ENCODE results near the gene SKAP2. TPM values are rescaled to one million over a fixed set of nuclear protein-coding genes. Genes with fewer than 3 reads are reported as not detected.

The SKAP2 gene
- total RNA-seq, 1 experiment from 2014 or later, result 0.56 TPM

DNA sequence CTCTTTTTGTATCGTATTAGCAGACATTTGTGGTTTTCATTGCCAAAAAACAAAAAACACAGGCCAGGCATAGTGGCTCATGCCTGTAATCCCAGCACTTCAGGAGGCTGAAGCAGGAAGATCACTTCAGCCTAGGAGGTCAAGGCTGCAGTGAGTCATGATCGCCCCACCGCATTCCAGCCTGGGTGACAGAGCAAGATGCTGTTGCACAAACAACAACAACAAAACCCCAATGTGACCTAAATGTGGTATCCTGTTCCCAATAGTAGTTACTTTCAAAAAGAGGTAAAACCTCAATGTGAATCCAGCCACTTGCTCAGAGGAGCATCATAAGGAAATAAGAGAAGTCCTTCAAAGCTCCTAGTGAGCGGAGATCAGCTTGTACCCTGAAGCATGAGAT lies 45.8 kb upstream of the SKAP2 start:
- ChIA-PET CTCF (no interaction called here), POLR2A (ENCODE audit: low non-redundant PET) (no interaction called here)
- Histone ChIP-seq H3K4me3 (ENCODE audit: low read depth, low read length, poor library complexity, severe bottlenecking) (no peak overlapping the region), H3K9me3 (ENCODE audit: low read depth, low read length, poor library complexity, severe bottlenecking) (no peaks in the 10 kb centered on the region), H3K4me1 (ENCODE audit: insufficient read depth, low read length, poor library complexity, severe bottlenecking) (no peaks in the 10 kb centered on the region), H3K36me3 (ENCODE audit: insufficient read depth, low read length, poor library complexity, severe bottlenecking) (no peaks in the 10 kb centered on the region), H3K27me3 (replicated peaks; ENCODE audit: insufficient read depth, low read depth, low read length, poor library complexity) (peaks cover 8% of the 10 kb centered on the region), H3K27ac (ENCODE audit: low read depth, low read length, poor library complexity, severe bottlenecking) (no peak overlapping the region)
- no TSS peak for BruUV-seq (replicated peaks)
- intact Hi-C loops (cut with micrococcal nuclease; ENCODE audit: unreplicated experiment), result no loop called here
- TF ChIP-seq, protein P1, sequence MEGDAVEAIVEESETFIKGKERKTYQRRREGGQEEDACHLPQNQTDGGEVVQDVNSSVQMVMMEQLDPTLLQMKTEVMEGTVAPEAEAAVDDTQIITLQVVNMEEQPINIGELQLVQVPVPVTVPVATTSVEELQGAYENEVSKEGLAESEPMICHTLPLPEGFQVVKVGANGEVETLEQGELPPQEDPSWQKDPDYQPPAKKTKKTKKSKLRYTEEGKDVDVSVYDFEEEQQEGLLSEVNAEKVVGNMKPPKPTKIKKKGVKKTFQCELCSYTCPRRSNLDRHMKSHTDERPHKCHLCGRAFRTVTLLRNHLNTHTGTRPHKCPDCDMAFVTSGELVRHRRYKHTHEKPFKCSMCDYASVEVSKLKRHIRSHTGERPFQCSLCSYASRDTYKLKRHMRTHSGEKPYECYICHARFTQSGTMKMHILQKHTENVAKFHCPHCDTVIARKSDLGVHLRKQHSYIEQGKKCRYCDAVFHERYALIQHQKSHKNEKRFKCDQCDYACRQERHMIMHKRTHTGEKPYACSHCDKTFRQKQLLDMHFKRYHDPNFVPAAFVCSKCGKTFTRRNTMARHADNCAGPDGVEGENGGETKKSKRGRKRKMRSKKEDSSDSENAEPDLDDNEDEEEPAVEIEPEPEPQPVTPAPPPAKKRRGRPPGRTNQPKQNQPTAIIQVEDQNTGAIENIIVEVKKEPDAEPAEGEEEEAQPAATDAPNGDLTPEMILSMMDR (conservative IDR thresholded peaks at IDR 0.05; ENCODE audit: low read depth, low read length), result no peak
- no peak for TF ChIP-seq EZH2 (IDR thresholded peaks at IDR 0.05; ENCODE audit: borderline replicate concordance, low read depth, low read length, poor library complexity, severe bottlenecking)
- no peak for DNase-seq (ENCODE audit: low spot score)

DNA sequence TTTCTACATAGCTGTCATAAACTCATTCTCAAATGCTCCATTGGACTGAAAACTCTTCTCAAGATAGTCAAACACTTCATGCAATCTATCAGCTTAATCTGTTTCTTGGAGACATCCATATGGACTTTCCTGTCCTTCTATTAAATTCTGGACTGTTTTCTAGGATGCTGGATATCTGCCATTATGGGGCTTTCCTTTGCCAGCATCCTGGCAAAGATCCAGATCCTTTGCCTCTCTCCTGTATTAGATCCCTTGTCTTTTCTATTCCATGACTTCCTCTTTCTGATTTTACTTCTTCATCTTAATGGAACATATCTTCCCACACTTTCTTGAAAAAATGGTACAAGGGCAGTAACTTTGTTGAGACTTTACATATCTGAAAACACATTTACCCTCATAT lies 35.9 kb upstream of the SKAP2 start:
- Histone ChIP-seq H3K27me3 (replicated peaks; ENCODE audit: insufficient read depth, low read depth, low read length, poor library complexity) (peaks cover 3% of the 10 kb centered on the region), H3K4me1 (ENCODE audit: insufficient read depth, low read length, poor library complexity, severe bottlenecking) (no peaks in the 10 kb centered on the region), H3K36me3 (ENCODE audit: insufficient read depth, low read length, poor library complexity, severe bottlenecking) (no peaks in the 10 kb centered on the region), H3K9me3 (ENCODE audit: low read depth, low read length, poor library complexity, severe bottlenecking) (no peaks in the 10 kb centered on the region), H3K4me3 (ENCODE audit: low read depth, low read length, poor library complexity, severe bottlenecking) (no peak overlapping the region), H3K27ac (ENCODE audit: low read depth, low read length, poor library complexity, severe bottlenecking) (no peak overlapping the region)
- ChIA-PET CTCF (interaction anchor here (0.7 kb wide), 1 partner anchor 11 kb away, joined by 4 read pairs; no protein-coding TSS in a partner anchor), POLR2A (ENCODE audit: low non-redundant PET) (no interaction called here)
- intact Hi-C loops (cut with micrococcal nuclease; ENCODE audit: unreplicated experiment), result no loop called here
- TF ChIP-seq EZH2 (IDR thresholded peaks at IDR 0.05; ENCODE audit: borderline replicate concordance, low read depth, low read length, poor library complexity, severe bottlenecking), result no peak
- BruUV-seq (replicated peaks), result no TSS peak
- no peak for DNase-seq (ENCODE audit: low spot score)

DNA sequence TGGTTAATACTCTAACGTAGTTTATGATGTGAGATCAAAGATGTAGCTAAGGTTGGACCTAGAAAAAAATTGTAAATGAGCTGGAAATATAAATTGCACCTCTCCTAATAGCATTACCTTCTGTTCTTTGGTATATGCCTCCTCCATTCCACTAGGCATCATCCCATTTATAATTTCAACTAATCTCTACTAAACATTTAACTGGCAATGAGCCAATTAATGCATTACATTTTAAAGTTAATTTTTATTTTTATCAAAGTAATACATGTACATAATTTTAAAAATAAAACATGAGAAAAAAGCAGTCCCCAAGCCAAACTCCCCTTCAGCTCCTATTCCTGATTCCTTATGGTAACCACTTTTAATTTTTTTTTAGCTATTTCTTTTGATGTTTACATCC lies 35.1 kb upstream of the SKAP2 start:
- H3K4me3 ChIP-seq (ENCODE audit: low read depth, low read length, poor library complexity, severe bottlenecking), result no peak overlapping the region
- no peak overlapping the region for H3K27ac ChIP-seq (ENCODE audit: low read depth, low read length, poor library complexity, severe bottlenecking)
- H3K4me1 ChIP-seq (ENCODE audit: insufficient read depth, low read length, poor library complexity, severe bottlenecking), result no peaks in the 10 kb centered on the region
- TF ChIP-seq EZH2 (IDR thresholded peaks at IDR 0.05; ENCODE audit: borderline replicate concordance, low read depth, low read length, poor library complexity, severe bottlenecking), result no peak
- TF ChIP-seq, protein P1 (conservative IDR thresholded peaks at IDR 0.05; ENCODE audit: low read depth, low read length), result no peak
- ChIA-PET CTCF (no interaction called here), POLR2A (ENCODE audit: low non-redundant PET) (no interaction called here)
- H3K36me3 ChIP-seq (ENCODE audit: insufficient read depth, low read length, poor library complexity, severe bottlenecking), result no peaks in the 10 kb centered on the region
- no peaks in the 10 kb centered on the region for H3K9me3 ChIP-seq (ENCODE audit: low read depth, low read length, poor library complexity, severe bottlenecking)
- DNase-seq (ENCODE audit: low spot score), result no peak
- H3K27me3 ChIP-seq (replicated peaks; ENCODE audit: insufficient read depth, low read depth, low read length, poor library complexity), result peaks cover 3% of the 10 kb centered on the region
- no TSS peak for BruUV-seq (replicated peaks)
- intact Hi-C loops (cut with micrococcal nuclease; ENCODE audit: unreplicated experiment), result no loop called here

DNA sequence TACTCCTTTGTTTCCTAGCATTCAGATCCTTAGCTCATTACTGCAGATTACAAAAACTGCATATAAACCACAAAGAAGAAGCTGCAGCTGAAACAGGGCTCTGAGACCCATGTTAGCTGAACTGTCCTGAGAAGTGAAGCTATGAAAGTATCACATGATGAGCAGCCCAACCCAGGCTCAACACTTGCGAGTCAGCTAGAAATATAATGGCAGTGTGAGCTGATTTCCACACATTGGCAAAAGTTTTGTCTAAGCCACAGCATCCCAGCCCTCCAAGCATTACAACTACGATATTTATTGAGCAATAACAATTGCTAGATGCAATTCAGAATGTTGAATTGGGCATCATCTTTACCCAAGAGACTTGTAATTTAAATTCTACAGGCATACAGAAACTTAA lies 34.5 kb upstream of the SKAP2 start:
- ChIA-PET CTCF (no interaction called here), POLR2A (ENCODE audit: low non-redundant PET) (no interaction called here)
- BruUV-seq (replicated peaks), result no TSS peak
- Histone ChIP-seq H3K36me3 (ENCODE audit: insufficient read depth, low read length, poor library complexity, severe bottlenecking) (no peaks in the 10 kb centered on the region), H3K27ac (ENCODE audit: low read depth, low read length, poor library complexity, severe bottlenecking) (no peak overlapping the region), H3K27me3 (replicated peaks; ENCODE audit: insufficient read depth, low read depth, low read length, poor library complexity) (peaks cover 3% of the 10 kb centered on the region), H3K4me1 (ENCODE audit: insufficient read depth, low read length, poor library complexity, severe bottlenecking) (no peaks in the 10 kb centered on the region), H3K4me3 (ENCODE audit: low read depth, low read length, poor library complexity, severe bottlenecking) (no peak overlapping the region), H3K9me3 (ENCODE audit: low read depth, low read length, poor library complexity, severe bottlenecking) (no peaks in the 10 kb centered on the region)
- DNase-seq (ENCODE audit: low spot score), result no peak
- intact Hi-C loops (cut with micrococcal nuclease; ENCODE audit: unreplicated experiment), result no loop called here
- TF ChIP-seq, protein P1 (conservative IDR thresholded peaks at IDR 0.05; ENCODE audit: low read depth, low read length), result no peak
- TF ChIP-seq EZH2 (IDR thresholded peaks at IDR 0.05; ENCODE audit: borderline replicate concordance, low read depth, low read length, poor library complexity, severe bottlenecking), result no peak
